DMS53 treated with DMSO at 0.1 percent for 48 hours (cell line): ENCODE results near the gene DLL3.
"Not testable (repeated sequence)": the region's sequence is repeated elsewhere in the genome, so short reads cannot be mapped to it uniquely, and the experiment has no call there.

ENCODE experiments used
- DNase-seq: peaks from one replicate; lab custom pipeline; 2025; ENCODE audit not compliant: unreplicated experiment; lab: John Stamatoyannopoulos, UW

The DLL3 gene

GRCh38 chr19:39498798-39499642 is at the start of gene DLL3:
Gene DLL3, plus strand, starts transcription at chr19:39498947. Its CDS starts 28 bp downstream, at chr19:39498975.
- DNase-seq = peak; percentile 55

- DNase-seq = no peak
These were observed 49.5 kb upstream of the DLL3 start for GRCh38 chr19:39449116-39449797.

GRCh38 chr19:39451257-39451656 is 47.5 kb upstream of the DLL3 start:
- not testable (repeated sequence) for DNase-seq

GRCh38 chr19:39463403-39463802 is 35.3 kb upstream of the DLL3 start:
- no peak for DNase-seq

- DNase-seq = no peak
These were observed 32.6 kb upstream of the DLL3 start for GRCh38 chr19:39465956-39466747.

GRCh38 chr19:39467941-39468340 is 30.8 kb upstream of the DLL3 start:
- no peak for DNase-seq

GRCh38 chr19:39469036-39469435 is 29.7 kb upstream of the DLL3 start:
- DNase-seq = no peak

GRCh38 chr19:39469567-39469966 is 29.2 kb upstream of the DLL3 start:
- DNase-seq = no peak

- DNase-seq = no peak
These were observed 27.9 kb upstream of the DLL3 start for GRCh38 chr19:39470724-39471339.

GRCh38 chr19:39471756-39472536 is 26.8 kb upstream of the DLL3 start:
- DNase-seq = no peak

GRCh38 chr19:39472746-39473442 is 25.9 kb upstream of the DLL3 start:
- DNase-seq = no peak

- no peak for DNase-seq
These were observed 25.2 kb upstream of the DLL3 start for GRCh38 chr19:39473443-39473960.

- no peak for DNase-seq
These were observed 24.6 kb upstream of the DLL3 start for GRCh38 chr19:39474139-39474620.

- DNase-seq = no peak
These were observed 23.0 kb upstream of the DLL3 start for GRCh38 chr19:39475748-39476147.

- not testable (repeated sequence) for DNase-seq
These were observed 19.4 kb upstream of the DLL3 start for GRCh38 chr19:39479319-39479801.

- no peak for DNase-seq
These were observed 18.8 kb upstream of the DLL3 start for GRCh38 chr19:39479916-39480315.

GRCh38 chr19:39480337-39481228 is 18.2 kb upstream of the DLL3 start, which contains the start of gene TIMM50:
Gene TIMM50, plus strand, starts transcription at chr19:39480838. Its CDS starts 16 bp downstream, at chr19:39480854.
- peak; percentile 94 for DNase-seq

GRCh38 chr19:39481229-39481545 is 17.6 kb upstream of the DLL3 start:
- no peak for DNase-seq
